K562 (cell line): ENCODE results near the gene DBP. TPM values are rescaled to one million over a fixed set of nuclear protein-coding genes. Genes with fewer than 3 reads are reported as not detected.
A peak's percentile ranks its signal among the peaks of the same experiment; 100 is the strongest.

ENCODE experiments used
- ATAC-seq: fragments of 200-7000 bp; cut with Tn5 transposase; 3 replicates; pipeline ENCODE4 v1.9.1; 2020; ENCODE audit warnings: moderate library complexity
- BruUV-seq: library from RNA; stranded (reverse); fragments of 400-500 nt; replicated peaks from 2 replicates; lab custom pipeline; 2021; lab: Mats Ljungman, UMichigan
- CTCF ChIA-PET: fragments of 300-600 bp; formaldehyde crosslinking; extraction: SDS; loops from one replicate; lab custom pipeline; 2021; ENCODE audit warnings: low intra/inter-chr PET ratio; lab: Yijun Ruan, JAX
- POLR2A ChIA-PET: fragments of 300-600, 350-650 bp; sonication (Branson Sonifier 250); formaldehyde crosslinking; extraction: SDS; loops from one replicate; lab custom pipeline; 2021; ENCODE audit warnings: antibody characterized with exemption, inconsistent platforms; lab: Yijun Ruan, JAX
- DNase-seq, 4 experiments: peaks; one replicate each; pipeline versions ENCODE4 v3.0.0 to v3.0.0-alpha.2; 2011 to 2018; ENCODE audit warnings: low spot score in 3 of 4, mixed read lengths in 3 of 4; ENCODE audit errors: extremely low read depth in 1 of 4
- FAIRE-seq: peaks from 2 replicates; lab custom pipeline; 2011; peaks lifted over from hg19 to GRCh38; lab: Jason Lieb, UNC
- H2AFZ ChIP-seq: 2 replicates; pipeline ENCODE4 v1.6.0; 2011; ENCODE audit warnings: low read depth, low read length, control low read depth, inconsistent platforms
- H3K27ac ChIP-seq: fragments of 200-600 bp; 3 replicates; pipeline ENCODE4 v1.8.0; 2011; ENCODE audit warnings: low read depth, mild to moderate bottlenecking, control low read depth, inconsistent platforms, low read length, moderate library complexity, mixed read lengths; ENCODE audit errors: extremely low read depth
- H3K27me3 ChIP-seq, 2 experiments: fragments of 300-600 bp in 1 of 2; 2 replicates in 1 of 2; 3 replicates in 1 of 2; pipeline versions ENCODE4 v1.6.0 to v1.8.0; 2011; ENCODE audit warnings: inconsistent platforms in 2 of 2, low read length in 2 of 2, mild to moderate bottlenecking in 1 of 2, mixed read lengths in 1 of 2, moderate library complexity in 1 of 2; ENCODE audit not compliant: control insufficient read depth in 2 of 2, insufficient read depth in 2 of 2
- H3K36me3 ChIP-seq: fragments of 300-600 bp; 3 replicates; pipeline ENCODE4 v1.8.0; 2011; ENCODE audit warnings: mild to moderate bottlenecking, low read length, inconsistent platforms; ENCODE audit not compliant: control insufficient read depth, insufficient read depth
- H3K4me1 ChIP-seq, 2 experiments: fragments of 200-600 bp in 1 of 2; replicated peaks in 1 of 2; 2 replicates in 1 of 2; 3 replicates in 1 of 2; pipeline versions ENCODE4 v1.5.1 to v1.8.0; 2011; ENCODE audit warnings: inconsistent platforms in 2 of 2, low read length in 2 of 2, mild to moderate bottlenecking in 1 of 2, mixed read lengths in 1 of 2, moderate library complexity in 1 of 2; ENCODE audit not compliant: control insufficient read depth in 2 of 2, insufficient read depth in 2 of 2
- H3K4me2 ChIP-seq: 2 replicates; pipeline ENCODE4 v1.6.1; 2011; ENCODE audit warnings: low read length, control low read depth, inconsistent platforms, mixed read lengths; ENCODE audit not compliant: insufficient read depth
- H3K4me3 ChIP-seq: fragments of 200-600 bp; sonication (generic), shearing (Covaris generic); 2 replicates; pipeline ENCODE4 v1.5.1; 2016; ENCODE audit warnings: control low read depth, inconsistent platforms
- H3K79me2 ChIP-seq: fragments of 200-600 bp; 3 replicates; pipeline ENCODE4 v1.8.0; 2011; ENCODE audit warnings: low read length, inconsistent platforms; ENCODE audit not compliant: control insufficient read depth, insufficient read depth
- H3K9ac ChIP-seq, 2 experiments: 2 replicates each; pipeline versions ENCODE4 v1.6.0 to v1.6.1; 2011; ENCODE audit warnings: low read depth in 2 of 2, low read length in 2 of 2, control low read depth in 1 of 2, inconsistent platforms in 1 of 2, mild to moderate bottlenecking in 1 of 2, mixed read lengths in 1 of 2; ENCODE audit not compliant: insufficient read depth in 1 of 2
- H3K9me1 ChIP-seq: one replicate; pipeline ENCODE4 v1.6.0; 2011; ENCODE audit warnings: inconsistent platforms, mild to moderate bottlenecking, low read length, moderate library complexity; ENCODE audit not compliant: control insufficient read depth, insufficient read depth
- H3K9me3 ChIP-seq: replicated peaks from 2 replicates; pipeline ENCODE4 v1.5.1; 2011; ENCODE audit warnings: low read depth, low read length, inconsistent platforms; ENCODE audit not compliant: control insufficient read depth, insufficient read depth
- H4K20me1 ChIP-seq: replicated peaks from 2 replicates; pipeline ENCODE4 v1.6.1; 2011; ENCODE audit warnings: low read length, inconsistent platforms, mixed read lengths; ENCODE audit not compliant: control insufficient read depth, insufficient read depth
- ARNT ChIP-seq, 2 experiments: fragments of 450-650 bp; IDR thresholded peaks; 2 replicates each; pipeline ENCODE4 v1.6.1; 2016; ENCODE audit warnings: mild to moderate bottlenecking in 1 of 2
- ILK ChIP-seq: fragments of 450-650 bp; IDR thresholded peaks from 2 replicates; pipeline ENCODE4 v1.6.1; 2016; ENCODE audit warnings: missing genetic modification characterization, low read depth, mild to moderate bottlenecking, missing compliant biosample characterization, moderate library complexity, borderline replicate concordance
- KDM1A ChIP-seq, 2 experiments: fragments of 450-650 bp; IDR thresholded peaks; 2 replicates each; pipeline ENCODE4 v1.6.1; 2016; ENCODE audit warnings: mild to moderate bottlenecking in 2 of 2
- RCOR1 ChIP-seq, 2 experiments: IDR thresholded peaks; 2 replicates each; pipeline ENCODE4 v1.6.1; 2012; ENCODE audit warnings: low read depth in 2 of 2, low read length in 2 of 2, borderline replicate concordance in 1 of 2, improper control_type of control experiment in 1 of 2
- ZFP36 ChIP-seq: fragments of 150-350 bp; IDR thresholded peaks from 2 replicates; pipeline ENCODE4 v1.6.1; 2018; ENCODE audit warnings: low read length, low read depth; ENCODE audit not compliant: partially characterized antibody
- WGBS: fragments of 100-300 bp; shearing (Covaris generic); methylation state at CpG from one replicate; pipeline ENCODE4 v1.1.6; 2016; ENCODE audit warnings: low coverage, mixed read lengths; ENCODE audit not compliant: insufficient coverage; ENCODE audit errors: missing lambda C conversion rate; 5-methylcytosine and 5-hydroxymethylcytosine counted together
- in situ Hi-C: fragments of 300-500 bp; cut with MboI; formaldehyde crosslinking; loops from 4 replicates; pipeline ENCODE4 v1.15.0; 2018; ENCODE audit warnings: inconsistent platforms, mixed read lengths
- intact Hi-C: fragments of 100-400 bp; cut with micrococcal nuclease; formaldehyde crosslinking; loops from 2 replicates; pipeline ENCODE4 v1.14.2; 2022
- polyA plus RNA-seq, 8 experiments: library from polyadenylated mRNA; depleted of rRNA in 4 of 8; stranded (reverse) in 5 of 8; unstranded in 3 of 8; fragments of >200 nt; fragmentation: Nextera tagmentation in 2 of 8; fragmentation: Illumina TruSeq in 1 of 8; extraction: Ambion mirVana in 2 of 8; extraction: Trizol in 1 of 8; gene quantifications; 2 replicates each; pipeline versions ENCODE4 v1.2.1 to v1.2.3, GENCODE V29; 2011 to 2014; ENCODE audit warnings: inconsistent platforms in 1 of 8, missing spikeins in 1 of 8
- total RNA-seq, 7 experiments: library from RNA; depleted of rRNA in 6 of 7; stranded (reverse); fragments of >200 nt in 6 of 7; fragmentation: Illumina TruSeq in 2 of 7; extraction: Trizol in 2 of 7; gene quantifications; 2 replicates each; pipeline versions ENCODE4 v1.2.1 to v1.2.3, GENCODE V29; 2011 to 2021; ENCODE audit warnings: low replicate concordance in 1 of 7
- TF ChIP-seq, protein P1 (sequence below): sonication (generic); formaldehyde crosslinking; IDR thresholded peaks from 2 replicates; pipeline ENCODE4 v1.8.0; 2022; ENCODE audit warnings: missing genetic modification reagents, mild to moderate bottlenecking, borderline replicate concordance
- TF ChIP-seq, protein P2 (sequence below), 3 experiments: IDR thresholded peaks in 2 of 3; conservative IDR thresholded peaks in 1 of 3; 2 replicates each; pipeline ENCODE4 v1.5.1; 2011 to 2012; ENCODE audit warnings: low read length in 3 of 3, mild to moderate bottlenecking in 3 of 3, control low read depth in 2 of 3, improper control_type of control experiment in 1 of 3, inconsistent platforms in 1 of 3, low read depth in 1 of 3, mixed read lengths in 1 of 3, moderate library complexity in 1 of 3; ENCODE audit not compliant: insufficient read depth in 2 of 3

DBP gene
- total and polyA plus RNA-seq, 9 of the 15 experiments (the other 6 are each of a cell fraction or from before 2014, with no cell fraction given): 0.25 to 5.5 (median 1.8) TPM

DNA sequence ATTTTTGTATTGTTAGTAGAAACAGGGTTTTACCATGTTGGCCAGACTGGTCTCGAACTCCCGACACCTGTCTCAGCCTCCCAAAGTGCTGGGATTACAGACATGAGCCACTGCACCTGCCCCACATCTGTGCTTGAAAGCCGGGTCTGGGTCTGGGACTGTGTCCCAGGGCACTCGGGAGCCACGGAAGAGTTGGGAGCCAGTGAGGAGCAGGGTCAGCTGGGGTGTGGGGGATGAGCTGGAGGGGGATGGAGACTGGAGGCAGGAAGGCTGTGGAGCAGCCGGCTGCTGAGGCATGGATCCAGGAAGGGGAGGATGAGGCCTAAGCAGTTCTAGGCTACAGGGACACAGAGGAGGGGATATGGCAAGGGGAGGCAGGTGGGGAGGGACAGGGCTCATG is 41.3 kb downstream of the DBP start:
- in situ Hi-C loops: loop anchor here (25.0 kb wide), 1 partner anchor 1516 kb away; no protein-coding TSS in a partner anchor

More for the DNA sequence above, 41.3 kb downstream of the DBP start:
- H3K27me3 ChIP-seq: peaks cover 0 to 7% of the 10 kb centered on the region in 2 experiments; a peak in 2 of 5 replicates
- peaks cover 0 to 31% of the 10 kb centered on the region in 2 experiments; a peak in 2 of 5 replicates for H3K4me1 ChIP-seq
- H2AFZ ChIP-seq: no peak overlapping the region
- no peaks in the 10 kb centered on the region for H3K79me2 ChIP-seq
- H3K27ac ChIP-seq: no peak overlapping the region
- intact Hi-C loops: no loop called here
- ATAC-seq: no peak
- H3K4me3 ChIP-seq: no peak overlapping the region
- CTCF ChIA-PET: no interaction called here
- 52% methylated on average over 6 of the region's 6 CpGs for WGBS
- no peak for DNase-seq
- H4K20me1 ChIP-seq: 0 out of 2 replicates have a peak, but pooled peaks cover 2% of the 10 kb centered on the region
- H3K9ac ChIP-seq: peak overlapping the region in 1 of 2 experiments; percentile 35; a peak in 1 of 4 replicates
- POLR2A ChIA-PET: interaction anchor here (0.5 to 2.3 kb wide), 2 partner anchors 10 to 21 kb away, joined by 3 to 9 read pairs; no protein-coding TSS in a partner anchor
- H3K9me1 ChIP-seq: peaks cover 2% of the 10 kb centered on the region
- no TSS peak for BruUV-seq
- H3K9me3 ChIP-seq: no peaks in the 10 kb centered on the region
- no peak overlapping the region for H3K4me2 ChIP-seq
- no peak for FAIRE-seq
- TF ChIP-seq ZFP36: peak; percentile 26
- TF ChIP-seq, protein P1, sequence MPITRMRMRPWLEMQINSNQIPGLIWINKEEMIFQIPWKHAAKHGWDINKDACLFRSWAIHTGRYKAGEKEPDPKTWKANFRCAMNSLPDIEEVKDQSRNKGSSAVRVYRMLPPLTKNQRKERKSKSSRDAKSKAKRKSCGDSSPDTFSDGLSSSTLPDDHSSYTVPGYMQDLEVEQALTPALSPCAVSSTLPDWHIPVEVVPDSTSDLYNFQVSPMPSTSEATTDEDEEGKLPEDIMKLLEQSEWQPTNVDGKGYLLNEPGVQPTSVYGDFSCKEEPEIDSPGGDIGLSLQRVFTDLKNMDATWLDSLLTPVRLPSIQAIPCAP (CRISPR knock-in tag): no peak
- no peak for TF ChIP-seq KDM1A (IDR thresholded peaks at IDR 0.05)
- TF ChIP-seq, protein P2, sequence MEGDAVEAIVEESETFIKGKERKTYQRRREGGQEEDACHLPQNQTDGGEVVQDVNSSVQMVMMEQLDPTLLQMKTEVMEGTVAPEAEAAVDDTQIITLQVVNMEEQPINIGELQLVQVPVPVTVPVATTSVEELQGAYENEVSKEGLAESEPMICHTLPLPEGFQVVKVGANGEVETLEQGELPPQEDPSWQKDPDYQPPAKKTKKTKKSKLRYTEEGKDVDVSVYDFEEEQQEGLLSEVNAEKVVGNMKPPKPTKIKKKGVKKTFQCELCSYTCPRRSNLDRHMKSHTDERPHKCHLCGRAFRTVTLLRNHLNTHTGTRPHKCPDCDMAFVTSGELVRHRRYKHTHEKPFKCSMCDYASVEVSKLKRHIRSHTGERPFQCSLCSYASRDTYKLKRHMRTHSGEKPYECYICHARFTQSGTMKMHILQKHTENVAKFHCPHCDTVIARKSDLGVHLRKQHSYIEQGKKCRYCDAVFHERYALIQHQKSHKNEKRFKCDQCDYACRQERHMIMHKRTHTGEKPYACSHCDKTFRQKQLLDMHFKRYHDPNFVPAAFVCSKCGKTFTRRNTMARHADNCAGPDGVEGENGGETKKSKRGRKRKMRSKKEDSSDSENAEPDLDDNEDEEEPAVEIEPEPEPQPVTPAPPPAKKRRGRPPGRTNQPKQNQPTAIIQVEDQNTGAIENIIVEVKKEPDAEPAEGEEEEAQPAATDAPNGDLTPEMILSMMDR (IDR thresholded peaks at IDR 0.05 in 2 of 3, conservative IDR thresholded peaks at IDR 0.05 in 1 of 3; ENCODE audit: insufficient read depth in 2 of 3, low read depth in 1 of 3, low read length in 3 of 3): no peak
- no peak for TF ChIP-seq RCOR1 (IDR thresholded peaks at IDR 0.05; ENCODE audit: borderline replicate concordance in 1 of 2, low read depth in 2 of 2, low read length in 2 of 2)
- TF ChIP-seq ILK (tag): no peak
- no peak for TF ChIP-seq ARNT (IDR thresholded peaks at IDR 0.05)
- no peaks in the 10 kb centered on the region for H3K36me3 ChIP-seq
